Right lobe of liver (tissue), 6 donors: ENCODE data around the gene IL21R. TPM values are rescaled to one million over a fixed set of nuclear protein-coding genes. Genes with fewer than 3 reads are reported as not detected.

ENCODE experiments used
- ATAC-seq, 4 donors: fragments of 200-7000 bp; cut with Tn5 transposase; one replicate each; pipeline ENCODE4 v1.9.1; 2020; ENCODE audit warnings: mild to moderate bottlenecking in 4 of 4, moderate library complexity in 4 of 4
- DNase-seq, 3 donors: peaks; one replicate each; pipeline ENCODE4 v3.0.0-alpha.2; 2020
- H3K27ac ChIP-seq, 3 donors: fragments of 200-600 bp; one replicate each; pipeline ENCODE4 v1.8.0; 2022
- H3K27me3 ChIP-seq, 2 donors: fragments of 200-600 bp; one replicate each; pipeline ENCODE4 v1.8.0; 2022
- H3K36me3 ChIP-seq, 4 donors: fragments of 200-600 bp; sonication (generic) in 1 of 4; one replicate each; pipeline versions ENCODE4 v1.5.1 to v1.8.0; 2017 to 2022; ENCODE audit warnings: control low read depth in 1 of 4
- H3K4me1 ChIP-seq, 4 donors: fragments of 200-600 bp; sonication (generic) in 1 of 4; one replicate each; pipeline versions ENCODE4 v1.5.1 to v1.8.0; 2017 to 2022; ENCODE audit warnings: control low read depth in 1 of 4
- H3K4me3 ChIP-seq, 3 donors: fragments of 200-600 bp; one replicate each; pipeline ENCODE4 v1.8.0; 2022
- H3K9me3 ChIP-seq, 4 donors: fragments of 200-600 bp; sonication (generic) in 1 of 4; one replicate each; pipeline versions ENCODE4 v1.5.1 to v1.8.0; 2017 to 2022; ENCODE audit warnings: control low read depth in 1 of 4
- CTCF ChIP-seq, 4 donors: fragments of 200-600 bp in 3 of 4; fragments of 450-650 bp in 1 of 4; IDR thresholded peaks; one replicate each; pipeline versions ENCODE4 v1.5.1 to v1.8.0; 2016 to 2022; ENCODE audit warnings: antibody characterized with exemption in 4 of 4, mild to moderate bottlenecking in 2 of 4
- POLR2A ChIP-seq: fragments of 450-650 bp; IDR thresholded peaks from one replicate; pipeline ENCODE4 v1.6.1; 2017; ENCODE audit warnings: antibody characterized with exemption, mild to moderate bottlenecking
- WGBS: methylation state at CpG from one replicate; pipeline ENCODE4 v1.1.6; 2018; ENCODE audit warnings: low coverage, low lambda C conversion rate; ENCODE audit not compliant: insufficient coverage; ENCODE audit errors: missing lambda C conversion rate; 5-methylcytosine and 5-hydroxymethylcytosine counted together
- intact Hi-C, 2 donors: fragments of 100-400 bp; cut with DNase I; formaldehyde crosslinking; loops; one replicate each; pipeline versions ENCODE4 v1.11.2 to v1.14.1; 2022
- total RNA-seq, 6 experiments: library from RNA; depleted of rRNA in 2 of 6; stranded (reverse); fragments of >200 nt in 2 of 6; fragmentation: NEBNext Ultra II Directional in 3 of 6; extraction: Animal tissue kit (Norgen Biotek cat#: 25700) in 3 of 6; gene quantifications; one replicate each; pipeline versions ENCODE4 v1.1.0 to v1.2.4, GENCODE V29; 2016 to 2023
- donor health status: DM: no; HTN: yes; CAD: no.
- donor health status: DM: no; HTN: no; CAD: no.
- donor health status: DM: no; HTN: no; CAD: no.
- donor health status: DM: no; HTN: yes; CAD: no.
- donor health status: DM: no; HTN: yes; CAD: no.

Gene IL21R
- total RNA-seq, 6 experiments from 2014 or later: 0.09 to 1.3 (median 0.31) TPM

DNA sequence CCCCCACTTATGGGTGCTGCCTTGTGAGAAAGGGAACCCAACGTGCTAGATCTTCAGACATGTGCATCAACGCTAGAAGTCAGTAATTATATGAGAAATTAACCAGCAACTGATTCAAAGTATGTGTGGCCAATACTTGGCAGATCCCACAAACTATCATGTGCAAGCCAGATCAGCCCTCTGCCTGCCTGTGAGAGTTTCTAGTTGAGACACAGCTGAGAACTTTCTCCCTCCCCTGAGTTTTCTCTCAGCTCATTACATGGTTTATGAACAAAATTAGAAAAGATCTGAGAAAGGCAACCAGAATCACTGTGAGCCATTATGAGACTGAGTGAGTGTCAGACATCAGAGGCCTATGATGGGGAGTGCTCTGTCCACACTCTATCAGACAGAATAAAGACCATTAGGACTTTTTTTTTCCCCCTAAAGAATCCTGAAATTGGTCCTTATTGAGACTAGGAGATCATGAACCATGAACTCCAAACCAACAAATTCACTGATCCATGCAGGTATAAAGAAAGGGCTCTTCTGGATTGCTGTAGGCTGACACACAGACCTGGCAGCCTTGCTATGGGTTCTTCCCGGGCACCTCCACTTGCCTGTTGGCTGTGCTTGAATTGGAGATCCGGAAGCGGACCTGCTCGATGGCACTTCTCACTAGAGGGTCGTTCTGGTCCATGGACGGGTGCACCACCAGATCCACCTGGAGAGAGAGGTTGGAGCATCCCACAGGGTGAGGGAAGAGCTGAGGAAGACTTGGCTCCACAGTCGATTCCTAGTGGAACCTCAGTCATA lies 96.3 kb downstream of the IL21R start:
- ATAC-seq (no peak), DNase-seq (no peak)
- no peak overlapping the region for H3K4me3 ChIP-seq
- no peaks in the 10 kb centered on the region for H3K4me1 ChIP-seq
- H3K27ac ChIP-seq: no peak overlapping the region
- no peaks in the 10 kb centered on the region for H3K27me3 ChIP-seq
- 80% methylated on average over 1 of the region's 9 CpGs for WGBS
- H3K36me3 ChIP-seq: peaks cover 0 to 87% (median 28%) of the 10 kb centered on the region in 4 donors
- H3K9me3 ChIP-seq: no peaks in the 10 kb centered on the region
- TF ChIP-seq POLR2A (no peak), CTCF (IDR thresholded peaks at IDR 0.05) (no peak)
- intact Hi-C loops: no loop called here

- DNase-seq (no peak), ATAC-seq (no peak)
- TF ChIP-seq POLR2A: no peak
- no peak for TF ChIP-seq CTCF (IDR thresholded peaks at IDR 0.05)
- Histone ChIP-seq H3K27ac (no peak overlapping the region), H3K9me3 (no peaks in the 10 kb centered on the region), H3K4me1 (no peaks in the 10 kb centered on the region), H3K27me3 (no peaks in the 10 kb centered on the region), H3K4me3 (no peak overlapping the region), H3K36me3 (peaks cover 0 to 90% (median 26%) of the 10 kb centered on the region in 4 donors)
- intact Hi-C loops: no loop called here
- 95% methylated on average over 7 of the region's 14 CpGs for WGBS
These were observed 97.1 kb downstream of the IL21R start for GRCh38 chr16:27498916-27499658.

DNA sequence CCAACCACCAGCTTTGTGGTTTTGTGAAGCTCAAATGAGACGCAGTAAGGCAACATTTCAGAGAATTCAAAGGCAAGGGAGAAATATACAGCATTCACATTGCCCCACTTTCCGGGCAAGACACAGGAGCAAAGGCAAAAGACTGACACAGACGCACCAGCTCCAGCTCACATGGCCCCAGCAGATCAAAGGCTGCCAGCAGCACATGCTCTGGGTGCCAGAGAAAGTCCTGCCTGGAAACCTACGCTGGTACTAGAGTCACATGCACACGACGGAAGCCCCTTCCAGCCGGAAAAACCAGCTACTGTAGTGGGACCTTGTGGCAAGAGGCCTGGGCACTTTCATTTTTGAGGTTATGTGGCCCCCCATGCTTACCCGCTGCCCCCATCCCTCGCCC lies 97.7 kb downstream of the IL21R start:
- Histone ChIP-seq H3K4me3 (no peak overlapping the region), H3K27ac (no peak overlapping the region), H3K27me3 (no peaks in the 10 kb centered on the region), H3K4me1 (no peaks in the 10 kb centered on the region), H3K9me3 (no peaks in the 10 kb centered on the region), H3K36me3 (peaks cover 0 to 92% (median 28%) of the 10 kb centered on the region in 4 donors)
- TF ChIP-seq POLR2A (no peak), CTCF (IDR thresholded peaks at IDR 0.05) (no peak)
- intact Hi-C loops: no loop called here
- DNase-seq: no peak
- ATAC-seq: no peak
- 88% methylated on average over 3 of the region's 9 CpGs for WGBS

DNA sequence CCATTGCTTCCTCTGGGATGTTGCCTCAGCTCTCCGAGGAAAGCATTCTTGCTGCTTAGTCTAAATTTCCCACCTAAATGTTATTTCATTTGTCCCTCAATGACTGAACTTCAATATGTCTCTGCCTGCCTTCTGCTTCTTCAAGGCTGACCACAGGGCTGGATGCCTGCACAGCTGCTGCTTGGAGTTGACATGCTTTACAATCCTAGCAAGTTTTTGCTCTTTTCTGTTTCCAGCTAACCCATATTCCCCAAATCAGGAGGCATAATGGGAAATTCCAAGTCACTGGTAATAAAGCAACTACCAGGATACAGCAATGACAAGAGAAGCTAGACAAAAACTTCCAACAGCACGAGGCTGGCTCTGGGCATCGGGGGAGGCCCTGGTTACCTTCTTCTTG lies 98.8 kb downstream of the IL21R start:
- H3K4me3 ChIP-seq: no peak overlapping the region
- WGBS: 94% methylated on average over 3 of the region's 3 CpGs
- intact Hi-C loops: no loop called here
- H3K4me1 ChIP-seq: no peaks in the 10 kb centered on the region
- no peaks in the 10 kb centered on the region for H3K9me3 ChIP-seq
- peaks cover 0 to 93% (median 31%) of the 10 kb centered on the region in 4 donors for H3K36me3 ChIP-seq
- DNase-seq (no peak), ATAC-seq (no peak)
- H3K27ac ChIP-seq: no peak overlapping the region
- H3K27me3 ChIP-seq: no peaks in the 10 kb centered on the region
- TF ChIP-seq POLR2A: no peak

Other genes starting within 250 kb of the IL21R start
- 100 to 1,000 TPM in 1 of 6 experiments, 10 to 100 TPM in 5; 11.2 to 153 (median 66.7) TPM for gene KDM8, start 198.6 kb upstream of the IL21R start, total RNA-seq
- gene NSMCE1, start 133.4 kb upstream of the IL21R start, total RNA-seq: 10 to 100 TPM; 23.7 to 42.3 (median 33.1) TPM
- gene IL4R, start 88.2 kb upstream of the IL21R start, total RNA-seq: 100 to 1,000 TPM in 1 of 6 experiments, 10 to 100 TPM in 5; 38.8 to 147 (median 46.9) TPM
- gene GTF3C1, start 147.7 kb downstream of the IL21R start, total RNA-seq: 10 to 100 TPM; 25.3 to 53.3 (median 26.9) TPM
- 10 to 100 TPM in 1 of 6 experiments, 1 to 10 TPM in 5; 6.1 to 10.2 (median 7.6) TPM for gene KATNIP, start 148.0 kb downstream of the IL21R start, total RNA-seq